H1 (cell line): ENCODE data around the gene CIAO3. TPM values are rescaled to one million over a fixed set of nuclear protein-coding genes. Genes with fewer than 3 reads are reported as not detected.

Experiments used
- CTCF ChIA-PET: fragments of 300-600 bp; sonication (Branson Sonifier 250); formaldehyde crosslinking; loops from one replicate; lab custom pipeline; 2021; ENCODE audit not compliant: partially characterized antibody; lab: Charles Lee
- POLR2A ChIA-PET: fragments of 300-600 bp; sonication (Branson Sonifier 250); formaldehyde crosslinking; loops from one replicate; lab custom pipeline; 2021; ENCODE audit warnings: inconsistent platforms; ENCODE audit not compliant: partially characterized antibody; lab: Charles Lee
- DNase-seq, 2 experiments: peaks; one replicate each; pipeline versions ENCODE4 v3.0.0 to v3.0.0-alpha.2; 2010 to 2022; ENCODE audit warnings: low spot score in 2 of 2, low read depth in 1 of 2, mixed read lengths in 1 of 2
- FAIRE-seq: peaks from 2 replicates; lab custom pipeline; 2011; peaks lifted over from hg19 to GRCh38; lab: Jason Lieb, UNC
- H2AFZ ChIP-seq: 2 replicates; pipeline ENCODE4 v1.8.1; 2012; ENCODE audit warnings: low read length, inconsistent platforms
- H2AK5ac ChIP-seq: 2 replicates; pipeline ENCODE4 v1.6.1; 2013; ENCODE audit warnings: low read depth, low read length
- H2BK120ac ChIP-seq: replicated peaks from 2 replicates; pipeline ENCODE3; 2013; ENCODE audit warnings: low read depth, low read length, inconsistent platforms
- H2BK12ac ChIP-seq: 2 replicates; pipeline ENCODE4 v1.6.1; 2013; ENCODE audit warnings: low read depth, low read length
- H2BK15ac ChIP-seq: 2 replicates; pipeline ENCODE4 v1.6.1; 2013; ENCODE audit warnings: low read length
- H2BK20ac ChIP-seq: 2 replicates; pipeline ENCODE4 v1.6.1; 2013; ENCODE audit warnings: low read length
- H2BK5ac ChIP-seq: 2 replicates; pipeline ENCODE4 v1.6.1; 2013; ENCODE audit warnings: low read depth, low read length
- H3K14ac ChIP-seq: 2 replicates; pipeline ENCODE4 v1.6.1; 2013; ENCODE audit warnings: inconsistent platforms; ENCODE audit not compliant: insufficient read length
- H3K18ac ChIP-seq: 2 replicates; pipeline ENCODE4 v1.6.1; 2013; ENCODE audit warnings: low read length; ENCODE audit errors: extremely low read depth
- H3K23ac ChIP-seq: 2 replicates; pipeline ENCODE4 v1.6.1; 2013; ENCODE audit warnings: inconsistent platforms; ENCODE audit not compliant: insufficient read length
- H3K23me2 ChIP-seq: 2 replicates; pipeline ENCODE4 v1.6.1; 2013; ENCODE audit warnings: low read depth, low read length
- H3K27ac ChIP-seq: 2 replicates; pipeline ENCODE4 v1.6.1; 2011; ENCODE audit warnings: low read depth, low read length, inconsistent platforms
- H3K27me3 ChIP-seq, 4 experiments: replicated peaks in 1 of 4; 1 replicate in 1 of 4; 2 replicates in 3 of 4; pipeline versions ENCODE4 v1.6.1 to v1.8.1; 2011 to 2013; ENCODE audit warnings: low read length in 3 of 4, mild to moderate bottlenecking in 3 of 4, inconsistent platforms in 2 of 4, mixed read lengths in 2 of 4, moderate library complexity in 1 of 4; ENCODE audit not compliant: control insufficient read depth in 3 of 4, insufficient read depth in 3 of 4; ENCODE audit errors: extremely low read depth in 1 of 4
- H3K36me3 ChIP-seq, 4 experiments: 2 replicates each; pipeline versions ENCODE4 v1.6.1 to v1.8.1; 2011 to 2013; ENCODE audit warnings: mild to moderate bottlenecking in 4 of 4, low read length in 3 of 4, moderate library complexity in 2 of 4, control low read depth in 1 of 4, inconsistent platforms in 1 of 4; ENCODE audit not compliant: insufficient read depth in 4 of 4, control insufficient read depth in 2 of 4
- H3K4ac ChIP-seq: replicated peaks from 2 replicates; pipeline ENCODE3; 2013; ENCODE audit warnings: low read length, low read depth, mixed read lengths, inconsistent platforms; ENCODE audit not compliant: insufficient read length
- H3K4me1 ChIP-seq, 4 experiments: replicated peaks in 1 of 4; 1 replicate in 1 of 4; 2 replicates in 3 of 4; pipeline versions ENCODE4 v1.6.1 to v1.8.1; 2011 to 2013; ENCODE audit warnings: low read length in 3 of 4, inconsistent platforms in 2 of 4, mixed read lengths in 1 of 4; ENCODE audit not compliant: insufficient read depth in 4 of 4, control insufficient read depth in 3 of 4
- H3K4me2 ChIP-seq, 2 experiments: 2 replicates each; pipeline versions ENCODE4 v1.6.1 to v1.8.1; 2011 to 2013; ENCODE audit warnings: low read depth in 2 of 2, low read length in 2 of 2, control low read depth in 1 of 2, inconsistent platforms in 1 of 2, mild to moderate bottlenecking in 1 of 2; ENCODE audit not compliant: insufficient read depth in 1 of 2
- H3K4me3 ChIP-seq, 4 experiments: fragments of 200-600, 300-600 bp in 1 of 4; sonication (generic), shearing (Covaris generic), sonication (Bioruptor Twin) in 1 of 4; 2 replicates each; pipeline versions ENCODE4 v1.5.1 to v1.8.1; 2011 to 2016; ENCODE audit warnings: low read length in 4 of 4, low read depth in 3 of 4, control low read depth in 2 of 4, inconsistent platforms in 2 of 4, mild to moderate bottlenecking in 2 of 4, mixed read lengths in 1 of 4, moderate library complexity in 1 of 4; ENCODE audit not compliant: insufficient read depth in 2 of 4; ENCODE audit errors: extremely low read depth in 1 of 4
- H3K56ac ChIP-seq: replicated peaks from 2 replicates; pipeline ENCODE3; 2013; ENCODE audit warnings: low read depth, mild to moderate bottlenecking, mixed read lengths, low read length, inconsistent platforms; ENCODE audit not compliant: insufficient read length
- H3K79me1 ChIP-seq: 2 replicates; pipeline ENCODE4 v1.6.1; 2013; ENCODE audit warnings: low read depth, low read length, control low read depth
- H3K79me2 ChIP-seq, 2 experiments: 2 replicates each; pipeline versions ENCODE4 v1.6.1 to v1.8.1; 2012 to 2013; ENCODE audit warnings: low read length in 2 of 2, mild to moderate bottlenecking in 2 of 2, inconsistent platforms in 1 of 2; ENCODE audit not compliant: insufficient read depth in 2 of 2, control insufficient read depth in 1 of 2
- H3K9ac ChIP-seq, 4 experiments: replicated peaks in 1 of 4; 1 replicate in 1 of 4; 2 replicates in 3 of 4; pipeline versions ENCODE4 v1.6.1 to v1.8.1; 2011 to 2013; ENCODE audit warnings: low read depth in 3 of 4, low read length in 3 of 4, control low read depth in 2 of 4, mild to moderate bottlenecking in 2 of 4, moderate library complexity in 2 of 4, inconsistent platforms in 1 of 4; ENCODE audit errors: extremely low read depth in 1 of 4
- H3K9me3 ChIP-seq, 2 experiments: 2 replicates each; pipeline versions ENCODE4 v1.6.1 to v1.8.1; 2012 to 2013; ENCODE audit warnings: mild to moderate bottlenecking in 2 of 2, moderate library complexity in 2 of 2, control low read depth in 1 of 2, inconsistent platforms in 1 of 2, low read depth in 1 of 2, low read length in 1 of 2, mixed read lengths in 1 of 2; ENCODE audit not compliant: insufficient read depth in 2 of 2
- H4K20me1 ChIP-seq, 2 experiments: replicated peaks in 1 of 2; 2 replicates each; pipeline versions ENCODE3 to v1.8.1; 2011 to 2013; ENCODE audit warnings: inconsistent platforms in 2 of 2, low read length in 2 of 2, mild to moderate bottlenecking in 1 of 2; ENCODE audit not compliant: insufficient read depth in 2 of 2, control insufficient read depth in 1 of 2
- H4K5ac ChIP-seq: 2 replicates; pipeline ENCODE4 v1.6.1; 2013; ENCODE audit warnings: low read length, low read depth, mixed read lengths, inconsistent platforms; ENCODE audit not compliant: insufficient read length
- H4K8ac ChIP-seq: 2 replicates; pipeline ENCODE4 v1.8.0; 2013; ENCODE audit warnings: mild to moderate bottlenecking, moderate library complexity, low read length, inconsistent platforms; ENCODE audit not compliant: insufficient read depth; ENCODE audit errors: extremely low read depth
- H4K91ac ChIP-seq: replicated peaks from 2 replicates; pipeline ENCODE3; 2013; ENCODE audit warnings: low read length, mixed read lengths, inconsistent platforms; ENCODE audit not compliant: insufficient read length
- ATF3 ChIP-seq: IDR thresholded peaks from 2 replicates; pipeline ENCODE4 v1.6.1; 2011; ENCODE audit warnings: low read depth, mild to moderate bottlenecking, low read length; ENCODE audit not compliant: insufficient read depth
- JUN ChIP-seq: IDR thresholded peaks from 2 replicates; pipeline ENCODE4 v1.6.1; 2011; ENCODE audit warnings: low read depth, mild to moderate bottlenecking, improper control_type of control experiment, low read length
- KDM1A ChIP-seq: fragments of 200-600, 300-600 bp; sonication (generic); IDR thresholded peaks from 2 replicates; pipeline ENCODE4 v1.7.1; 2016; ENCODE audit warnings: mild to moderate bottlenecking, low read length, borderline replicate concordance
- MAX ChIP-seq: IDR thresholded peaks from 2 replicates; pipeline ENCODE4 v1.6.1; 2012; ENCODE audit warnings: inconsistent platforms
- NRF1 ChIP-seq: IDR thresholded peaks from 2 replicates; pipeline ENCODE4 v1.6.1; 2011; ENCODE audit warnings: mild to moderate bottlenecking, low read depth, low read length, improper control_type of control experiment
- PHF8 ChIP-seq: fragments of 200-600 bp; sonication (generic); conservative IDR thresholded peaks from 2 replicates; pipeline ENCODE4 v1.7.1; 2012; ENCODE audit warnings: low read depth, mild to moderate bottlenecking, inconsistent platforms, low read length, moderate library complexity
- RFX5 ChIP-seq: IDR thresholded peaks from 2 replicates; pipeline ENCODE4 v1.6.1; 2011; ENCODE audit warnings: low read depth, low read length, improper control_type of control experiment, borderline replicate concordance
- RNF2 ChIP-seq: fragments of 200-900, 300-1000 bp; sonication (generic); IDR thresholded peaks from 2 replicates; pipeline ENCODE4 v1.7.1; 2016; ENCODE audit warnings: borderline replicate concordance, low read depth, mild to moderate bottlenecking, antibody characterized with exemption, low read length; ENCODE audit not compliant: poor library complexity, severe bottlenecking; ENCODE audit errors: missing control alignments
- SIN3A ChIP-seq, 2 experiments: IDR thresholded peaks in 1 of 2; conservative IDR thresholded peaks in 1 of 2; 2 replicates each; pipeline ENCODE4 v1.6.1; 2011 to 2012; ENCODE audit warnings: low read length in 2 of 2, improper control_type of control experiment in 1 of 2, low read depth in 1 of 2, mild to moderate bottlenecking in 1 of 2
- SP1 ChIP-seq: IDR thresholded peaks from 2 replicates; pipeline ENCODE4 v1.6.1; 2011; ENCODE audit warnings: low read depth, low read length
- TCF12 ChIP-seq: IDR thresholded peaks from 2 replicates; pipeline ENCODE4 v1.6.1; 2011; ENCODE audit warnings: low read depth, mild to moderate bottlenecking, low read length
- TEAD4 ChIP-seq: IDR thresholded peaks from 2 replicates; pipeline ENCODE4 v1.6.1; 2012; ENCODE audit warnings: low read depth, low read length, inconsistent platforms, mixed read lengths
- WGBS, 2 experiments: shearing (Covaris generic) in 1 of 2; methylation state at CpG; one replicate each; pipeline versions ENCODE4 v1.1.6 to v1.1.7; 2013 to 2015; ENCODE audit warnings: low lambda C conversion rate in 2 of 2, mixed read lengths in 2 of 2, inconsistent platforms in 1 of 2, low coverage in 1 of 2, missing lambda C conversion rate in 1 of 2; ENCODE audit not compliant: insufficient replicate concordance in 2 of 2, insufficient coverage in 1 of 2, insufficient read length in 1 of 2; ENCODE audit errors: extremely low coverage in 1 of 2, missing lambda C conversion rate in 1 of 2; 5-methylcytosine and 5-hydroxymethylcytosine counted together
- polyA plus RNA-seq, 7 experiments: library from polyadenylated mRNA; depleted of rRNA in 3 of 7; stranded (reverse) in 5 of 7; unstranded in 2 of 7; fragments of >200 nt in 5 of 7; fragments of 200-250 nt in 2 of 7; gene quantifications; 1 replicate in 5 of 7; 2 replicates in 1 of 7; 4 replicates in 1 of 7; pipeline versions ENCODE4 v1.2.1 to v1.2.3, GENCODE V29; 2011 to 2013; ENCODE audit warnings: missing spikeins in 2 of 7, mixed read lengths in 2 of 7
- total RNA-seq: library from RNA; stranded (reverse); fragmentation: NEBNext Ultra II Directional; extraction: Animal tissue kit (Norgen Biotek cat#: 25700); gene quantifications from 2 replicates; pipeline ENCODE4 v1.2.1, GENCODE V29; 2021

The CIAO3 gene
- total and polyA plus RNA-seq, 2 of the 8 experiments (the other 6 are each of a cell fraction or from before 2014, with no cell fraction given): 20.0 to 20.4 TPM

GRCh38 chr16:732332-732731 is 8.5 kb downstream of the CIAO3 start:
- H3K4me2 ChIP-seq: no peak overlapping the region
- peaks cover 12% of the 10 kb centered on the region; the same call in 1 of the 2 replicates for H3K23me2 ChIP-seq
- H4K5ac ChIP-seq: no peak overlapping the region
- no peak overlapping the region for H3K18ac ChIP-seq
- FAIRE-seq (no peak), DNase-seq (no peak)
- no peak overlapping the region for H2AK5ac ChIP-seq
- no peak overlapping the region for H3K56ac ChIP-seq
- peaks cover 0 to 4% (median under 1%) of the 10 kb centered on the region in 4 experiments; a peak in 4 of 7 replicates for H3K4me1 ChIP-seq
- H3K36me3 ChIP-seq: peaks cover 0 to 3% (median 2%) of the 10 kb centered on the region in 4 experiments; a peak in 2 of 8 replicates
- H3K27me3 ChIP-seq: peaks cover 0 to 5% (median 3%) of the 10 kb centered on the region in 4 experiments; a peak in 3 of 7 replicates
- H2BK12ac ChIP-seq: no peak overlapping the region
- no peak overlapping the region for H2BK20ac ChIP-seq
- H3K27ac ChIP-seq: no peak overlapping the region
- no peak overlapping the region for H3K9ac ChIP-seq
- no peaks in the 10 kb centered on the region for H3K79me2 ChIP-seq
- H3K23ac ChIP-seq: no peak overlapping the region
- ChIA-PET POLR2A (interaction anchor here (0.8 to 23.0 kb wide), 5 partner anchors 7 to 69 kb away, joined by 3 to 353 read pairs (median 4); partner anchors contain the start of genes ANTKMT, CCDC78, CIAO3 and HAGHL), CTCF (interaction anchor here (1.1 to 35.8 kb wide), 6 partner anchors 4 to 439 kb away, joined by 3 to 977 read pairs (median 219); partner anchors contain the start of genes ANTKMT, CCDC78, CHTF18 and CIAO3)
- H3K14ac ChIP-seq: no peak overlapping the region
- H4K20me1 ChIP-seq: peaks cover 2 to 11% of the 10 kb centered on the region in 2 experiments
- H4K91ac ChIP-seq: no peak overlapping the region
- H3K9me3 ChIP-seq: no peaks in the 10 kb centered on the region
- H2AFZ ChIP-seq: no peak overlapping the region
- H3K79me1 ChIP-seq: no peaks in the 10 kb centered on the region
- no peak overlapping the region for H4K8ac ChIP-seq
- no peak overlapping the region for H2BK5ac ChIP-seq
- H3K4me3 ChIP-seq: no peak overlapping the region
- no peak overlapping the region for H3K4ac ChIP-seq
- no peak overlapping the region for H2BK120ac ChIP-seq
- TF ChIP-seq TCF12 (no peak), RNF2 (no peak), SIN3A (conservative IDR thresholded peaks at IDR 0.05 in 1 of 2, IDR thresholded peaks at IDR 0.05 in 1 of 2; ENCODE audit: low read depth in 1 of 2, low read length in 2 of 2) (no peak), PHF8 (no peak), SP1 (no peak), RFX5 (no peak), JUN (no peak), NRF1 (no peak), MAX (no peak), KDM1A (no peak), ATF3 (no peak), TEAD4 (no peak)
- 92% methylated on average over 12 of the region's 12 CpGs; no CpG with 5 or more reads in 1 of the 2 experiments for WGBS, 2 experiments
- no peak overlapping the region for H2BK15ac ChIP-seq
